Erythroblast (primary cell): ENCODE data around the gene SPEF2.

Experiments
- GATA1 ChIP-seq: IDR thresholded peaks from 2 replicates; pipeline ENCODE4 v1.6.1; 2011; ENCODE audit warnings: low read depth, mild to moderate bottlenecking, control low read depth, low read length, moderate library complexity
- POLR2A ChIP-seq: IDR thresholded peaks from 2 replicates; pipeline ENCODE4 v1.6.1; 2011; ENCODE audit warnings: mild to moderate bottlenecking, low read length

DNA sequence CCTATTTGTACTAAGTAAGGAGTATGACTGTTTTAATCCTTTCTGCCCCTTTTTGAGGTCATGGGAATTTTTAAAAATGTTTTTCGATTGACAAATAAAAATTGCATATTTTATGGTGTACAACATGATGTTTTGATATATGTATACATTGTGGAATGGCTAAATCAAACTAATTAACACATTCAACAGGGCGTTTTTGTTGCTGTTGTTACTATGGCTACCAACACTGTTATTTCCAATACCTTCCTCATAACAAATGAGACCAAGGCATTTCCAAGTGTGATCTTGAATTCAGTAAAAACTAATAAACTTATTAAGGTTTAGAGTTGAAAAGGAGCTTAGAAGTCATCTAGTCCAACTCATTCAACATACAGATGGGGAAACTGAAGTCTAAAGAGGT is 30.2 kb upstream of the SPEF2 start:
- TF ChIP-seq POLR2A (no peak), GATA1 (no peak)
